HG03457 (cell line): ENCODE results near the gene MACROD2.
A peak's percentile ranks its signal among the peaks of the same experiment; 100 is the strongest.
"Not testable (repeated sequence)": the region's sequence is repeated elsewhere in the genome, so short reads cannot be mapped to it uniquely, and the experiment has no call there.

ENCODE experiments used
- ATAC-seq: cut with Tn5 transposase; IDR thresholded peaks from one replicate; pipeline ENCODE4 v1.9.1; 2021; ENCODE audit warnings: moderate number of reproducible peaks; ENCODE audit not compliant: unreplicated experiment

MACROD2 gene

GRCh38 chr20:15931897-15932296 is 1936.6 kb downstream of the MACROD2 start:
- no peak for ATAC-seq

GRCh38 chr20:15937179-15937578 is 1941.9 kb downstream of the MACROD2 start:
- ATAC-seq: peak; percentile 85

DNA sequence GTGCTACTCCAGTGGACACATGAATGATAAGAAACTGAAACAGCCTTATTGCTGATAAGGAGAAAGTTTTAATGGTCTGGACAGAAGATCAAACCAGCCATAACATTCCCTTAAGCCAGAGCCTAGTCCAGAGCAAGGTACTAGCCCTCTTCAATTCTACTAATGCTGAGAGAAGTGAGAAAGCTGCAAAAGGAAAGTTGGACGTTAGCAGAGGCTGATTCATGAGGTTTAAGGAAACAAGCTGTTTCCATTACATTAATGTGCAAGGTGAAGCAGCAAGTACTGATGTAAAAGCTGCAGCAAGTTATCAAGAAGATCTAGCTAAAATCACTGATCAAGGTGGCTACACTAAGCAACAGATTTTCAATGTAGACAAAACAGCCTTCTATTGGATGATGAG is 1943.5 kb downstream of the MACROD2 start:
- no peak for ATAC-seq

- no peak for ATAC-seq
Observed at GRCh38 chr20:15940127-15940526, 1944.8 kb downstream of the MACROD2 start.

- ATAC-seq: no peak
Observed at GRCh38 chr20:15942130-15942529, 1946.8 kb downstream of the MACROD2 start.

DNA sequence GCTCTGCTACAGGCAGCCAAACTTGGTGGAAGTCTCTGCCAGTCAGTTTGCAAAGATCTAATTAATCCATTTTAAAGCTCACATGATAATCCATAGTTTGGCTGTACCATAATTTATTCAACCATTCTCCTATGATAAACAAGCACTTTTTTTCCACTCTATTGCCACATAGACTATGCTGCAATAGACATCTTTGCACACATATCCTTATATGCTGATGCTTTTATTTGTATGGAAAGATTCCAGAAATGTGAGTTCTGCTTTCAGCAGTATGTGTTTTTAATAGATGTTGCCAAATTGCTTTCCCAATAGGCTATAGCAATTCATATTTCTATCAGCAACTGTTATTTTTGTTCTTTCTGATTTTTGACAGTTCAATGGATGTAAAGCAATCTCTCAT is 1950.0 kb downstream of the MACROD2 start:
- no peak for ATAC-seq

DNA sequence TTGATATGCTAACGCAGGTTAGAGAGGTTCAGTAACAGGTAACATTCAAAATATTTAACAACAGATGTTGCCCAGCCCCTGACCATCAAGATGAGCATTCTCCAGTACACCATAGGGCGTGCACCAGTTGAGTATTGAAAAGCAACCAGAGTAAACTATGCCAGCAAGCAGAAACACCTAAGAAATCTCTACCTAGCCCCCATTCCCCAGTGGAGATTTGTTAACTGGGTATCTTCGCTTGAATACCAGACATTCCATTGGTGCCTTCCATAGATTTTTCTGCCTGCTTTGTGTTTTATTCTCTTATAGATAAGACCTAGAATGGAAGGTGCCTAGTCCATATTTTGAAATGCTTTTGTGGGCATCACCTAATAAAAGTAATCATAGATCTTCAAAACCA is 1954.1 kb downstream of the MACROD2 start:
- no peak for ATAC-seq

DNA sequence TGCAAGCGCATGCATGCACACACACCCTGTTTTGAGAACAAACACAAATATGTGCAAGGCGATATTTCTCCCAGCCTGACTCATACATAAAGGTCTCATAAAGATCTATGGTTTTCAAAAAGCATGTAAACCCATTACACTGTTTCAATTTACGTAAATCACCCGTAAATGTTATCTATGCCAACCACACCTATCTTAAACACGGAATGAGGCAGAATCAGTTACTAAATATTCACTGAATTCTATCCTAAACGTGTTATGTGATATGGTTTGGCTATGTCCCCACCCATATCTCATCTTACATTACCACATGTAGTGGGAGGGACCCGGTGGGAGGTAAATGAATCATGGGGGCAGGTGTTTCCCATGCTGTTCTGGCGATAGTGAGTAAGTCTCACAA is 1956.3 kb downstream of the MACROD2 start:
- no peak for ATAC-seq

GRCh38 chr20:15958142-15958541 is 1962.8 kb downstream of the MACROD2 start:
- ATAC-seq: no peak

DNA sequence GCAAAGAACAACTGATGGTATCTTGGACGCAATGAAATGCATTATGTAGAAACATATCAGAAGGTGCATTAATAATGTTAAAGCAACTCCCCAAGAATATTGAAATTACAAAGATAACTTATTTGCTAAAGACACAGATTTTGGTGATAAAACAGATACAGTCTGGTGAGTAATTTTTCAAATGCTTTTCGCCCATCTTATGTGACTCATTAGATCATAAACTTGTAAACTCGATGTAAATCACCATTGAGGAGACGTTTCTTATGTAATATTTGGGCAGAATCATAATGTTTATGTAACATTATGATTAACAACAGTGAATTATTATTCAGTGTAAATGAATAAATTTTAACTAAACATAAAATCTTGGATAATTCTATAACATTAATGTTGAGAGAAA is 1969.8 kb downstream of the MACROD2 start:
- no peak for ATAC-seq

DNA sequence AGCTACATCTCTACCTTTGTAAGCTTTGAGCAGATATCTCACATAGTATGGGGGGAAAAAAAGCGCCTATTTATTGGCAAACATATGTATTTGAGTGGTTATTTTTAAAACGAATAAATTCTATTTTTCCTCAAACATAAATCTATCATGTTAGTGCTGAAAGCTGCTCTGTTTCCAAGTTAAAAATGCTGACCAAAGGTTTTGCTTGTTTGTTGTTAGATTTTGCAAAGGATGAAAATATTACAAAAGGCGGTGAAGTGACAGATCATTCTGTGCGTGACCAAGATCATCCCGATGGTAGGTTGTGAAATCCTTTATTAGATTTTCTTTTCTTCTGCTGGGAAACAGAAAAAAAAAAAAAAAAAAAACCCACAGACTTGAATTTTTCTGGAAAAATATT is 1972.0 kb downstream of the MACROD2 start:
- ATAC-seq: no peak

DNA sequence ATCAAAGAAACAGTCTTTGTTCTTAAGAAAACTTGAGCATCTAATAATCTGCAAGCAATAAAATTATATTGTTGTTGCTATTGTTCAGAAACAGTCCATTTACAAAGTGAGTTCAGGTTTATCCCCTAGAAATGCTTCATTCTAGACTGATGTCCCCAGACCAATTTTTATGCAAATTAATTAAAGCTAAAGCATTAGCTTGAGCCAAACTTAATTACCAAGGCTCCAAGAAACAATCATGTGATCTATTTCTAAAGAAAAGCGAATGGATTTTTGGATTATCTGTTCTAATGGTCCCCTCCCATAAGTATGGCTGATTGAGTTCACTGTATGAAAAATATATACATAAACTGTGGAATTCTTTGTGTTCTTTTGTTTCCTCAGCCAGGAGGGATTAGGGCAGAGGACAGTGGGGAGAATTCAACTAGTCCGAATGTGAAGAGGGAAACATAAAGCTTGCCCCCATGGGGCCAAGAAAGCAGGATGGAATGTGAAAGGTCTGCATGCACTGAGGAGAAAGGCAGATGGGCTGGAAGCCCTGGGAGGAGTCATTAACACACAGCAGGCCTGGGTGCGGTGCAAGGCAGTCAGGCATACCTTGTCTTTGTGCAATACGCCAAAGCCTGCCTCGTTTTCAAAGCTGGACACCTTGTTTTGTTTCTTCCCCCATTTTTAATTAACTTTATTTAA is 1980.9 kb downstream of the MACROD2 start:
- ATAC-seq: no peak

- no peak for ATAC-seq
Observed at GRCh38 chr20:15977026-15977425, 1981.7 kb downstream of the MACROD2 start.

DNA sequence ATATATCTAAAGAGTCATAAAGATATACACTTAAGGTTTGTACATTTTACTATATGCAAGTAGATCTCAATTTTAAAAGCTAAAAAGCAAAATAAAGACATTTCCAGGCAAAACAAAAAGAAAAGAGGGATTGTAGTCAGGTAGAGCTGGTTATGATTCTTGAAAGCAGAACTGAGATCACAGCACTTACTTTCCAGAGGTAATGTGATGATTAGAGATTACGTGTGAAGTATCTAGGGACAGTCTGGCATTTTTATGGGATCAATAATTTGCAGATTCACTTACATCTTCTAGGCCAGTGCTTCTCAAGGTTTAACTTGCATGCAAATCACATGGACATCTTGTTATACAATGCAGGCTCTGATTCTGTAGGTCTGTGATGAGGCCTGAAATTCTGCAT is 1982.4 kb downstream of the MACROD2 start:
- no peak for ATAC-seq

GRCh38 chr20:15985494-15986368 is 1990.4 kb downstream of the MACROD2 start:
- not testable (repeated sequence) for ATAC-seq

DNA sequence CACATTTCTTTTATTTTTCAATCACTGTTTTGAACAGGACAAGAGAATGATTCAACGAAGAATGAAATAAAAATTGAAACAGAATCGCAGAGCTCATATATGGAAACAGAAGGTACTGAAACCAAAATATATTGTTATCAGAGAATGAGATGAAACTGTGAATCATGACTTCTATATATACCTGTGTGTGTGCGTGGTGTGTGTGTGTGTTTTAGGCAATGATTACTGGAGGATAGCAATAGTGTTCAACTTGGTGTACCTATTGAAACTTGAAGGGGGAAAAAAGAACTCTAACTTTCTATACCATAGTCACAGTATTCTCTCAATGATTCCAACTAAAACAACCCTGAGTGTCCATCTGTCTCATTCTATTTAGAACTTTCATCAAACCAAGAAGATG is 1991.4 kb downstream of the MACROD2 start:
- peak; percentile 93 for ATAC-seq

DNA sequence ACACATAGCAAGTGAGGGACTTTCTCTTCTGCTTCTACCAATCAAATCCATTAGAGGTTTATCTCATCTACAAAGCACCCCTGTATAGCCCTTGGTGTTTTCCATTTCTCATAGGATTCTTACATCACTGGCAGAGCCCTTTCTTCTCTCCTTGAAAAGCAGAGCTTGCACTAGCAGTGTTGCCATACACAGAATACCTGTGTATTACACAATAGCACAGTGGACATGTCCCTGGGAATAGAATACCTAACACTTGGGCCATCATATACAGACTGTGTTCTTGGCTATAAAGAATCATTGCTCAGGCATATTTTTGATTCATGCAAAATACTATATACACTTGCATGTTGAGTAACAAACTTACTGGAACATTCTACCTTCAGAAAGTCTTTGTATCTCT is 1996.0 kb downstream of the MACROD2 start:
- no peak for ATAC-seq

DNA sequence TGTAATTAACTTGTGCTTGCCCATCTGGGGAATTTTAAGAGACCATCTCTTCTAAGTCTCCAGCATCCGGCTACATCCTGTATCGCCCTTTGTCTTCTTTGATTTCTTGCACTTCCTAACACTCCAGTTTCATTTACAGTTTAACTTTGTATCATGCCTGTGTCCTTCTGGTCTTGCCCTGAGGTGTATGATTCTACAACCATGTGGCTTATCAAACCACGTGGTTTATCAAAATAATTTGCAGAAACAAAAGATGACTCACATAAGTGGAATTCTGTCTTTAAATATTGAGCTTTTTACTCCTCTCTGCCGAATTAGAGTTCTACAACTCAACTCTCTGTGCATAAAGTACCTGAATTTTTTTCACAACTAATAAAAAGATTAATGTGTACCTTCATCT is 1997.2 kb downstream of the MACROD2 start:
- no peak for ATAC-seq

GRCh38 chr20:16000112-16000511 is 2004.8 kb downstream of the MACROD2 start:
- ATAC-seq: no peak

- no peak for ATAC-seq
Observed at GRCh38 chr20:16001286-16001685, 2006.0 kb downstream of the MACROD2 start.

DNA sequence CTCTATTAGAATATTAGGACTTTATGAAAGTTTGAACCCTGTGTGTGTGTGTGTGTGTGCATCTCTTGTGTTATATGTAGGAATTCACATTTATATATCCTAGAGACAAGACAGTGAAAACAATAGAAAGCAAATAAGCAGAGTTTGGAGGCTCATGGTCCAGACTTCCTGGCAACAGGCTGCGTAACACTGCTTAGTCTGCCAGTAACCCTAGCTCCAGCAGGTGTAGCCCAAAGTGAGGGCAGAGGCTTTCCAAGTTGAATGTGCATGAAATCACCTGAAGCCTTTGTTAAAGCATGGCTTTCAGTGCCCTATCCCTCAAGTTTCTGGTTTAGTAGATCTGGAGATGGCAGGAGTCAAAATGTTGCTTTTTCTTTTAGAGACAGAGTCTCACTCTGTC is 2008.0 kb downstream of the MACROD2 start:
- no peak for ATAC-seq

DNA sequence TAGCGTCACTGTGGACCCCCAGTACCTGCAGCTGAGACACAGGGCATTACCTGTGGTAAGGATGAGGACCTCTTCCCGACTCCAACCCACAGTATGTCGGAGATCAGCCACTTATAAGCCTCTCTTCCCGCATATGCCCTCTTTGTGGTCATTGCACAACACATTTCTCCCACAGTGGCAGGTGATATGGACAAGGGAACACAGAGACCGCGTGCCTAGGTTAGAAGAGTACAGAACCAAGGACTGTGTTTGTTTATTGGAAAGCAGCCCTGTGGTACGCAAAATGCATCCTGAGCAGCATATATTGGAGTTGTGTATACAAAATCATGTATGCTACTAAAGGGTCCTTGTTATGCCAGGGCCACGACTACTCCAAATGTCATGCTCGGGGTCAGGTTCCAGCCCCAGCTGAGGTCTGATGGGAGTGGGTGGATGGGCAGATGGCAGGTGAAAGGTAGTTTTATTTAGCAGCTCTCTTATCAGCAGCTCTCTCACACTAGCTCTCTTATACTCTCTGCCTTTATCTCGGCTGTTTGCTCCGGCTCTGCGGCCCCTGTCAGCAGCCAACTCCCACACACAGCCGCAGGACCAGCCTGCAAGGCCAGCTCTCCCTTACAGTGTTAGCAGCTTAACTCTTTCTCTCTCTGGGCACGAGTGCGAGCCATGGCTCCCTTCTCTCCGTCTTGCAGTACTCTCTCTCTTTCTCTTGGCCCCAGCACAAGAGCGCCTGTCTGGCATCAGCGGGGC is 2009.0 kb downstream of the MACROD2 start:
- no peak for ATAC-seq
